Choroid plexus epithelial cell (primary cell): ENCODE results near the gene BHLHE41.

Experiments used
- DNase-seq: peaks from one replicate; pipeline ENCODE4 v3.0.0-alpha.2; 2010; ENCODE audit warnings: low read depth
- H3K4me3 ChIP-seq: 2 replicates; pipeline ENCODE4 v1.5.1; 2011; ENCODE audit warnings: low read depth, mild to moderate bottlenecking, control low read depth, low read length, moderate library complexity
- CTCF ChIP-seq: conservative IDR thresholded peaks from 2 replicates; pipeline ENCODE4 v1.5.1; 2011; ENCODE audit warnings: low read depth, mild to moderate bottlenecking, control low read depth, inconsistent platforms, low read length, moderate library complexity

BHLHE41 gene

GRCh38 chr12:26096036-26096435, 28.8 kb downstream of the BHLHE41 start:
- DNase-seq = no peak
- TF ChIP-seq CTCF = no peak
- H3K4me3 ChIP-seq = no peak overlapping the region

- H3K4me3 ChIP-seq = no peak overlapping the region
- no peak for TF ChIP-seq CTCF
- no peak for DNase-seq
Observed at GRCh38 chr12:26095186-26095585, 29.7 kb downstream of the BHLHE41 start.

GRCh38 chr12:26092346-26093105, 32.3 kb downstream of the BHLHE41 start:
- H3K4me3 ChIP-seq = no peak overlapping the region
- peak; percentile 83 for DNase-seq
- no peak for TF ChIP-seq CTCF

GRCh38 chr12:26091822-26092221, 33.0 kb downstream of the BHLHE41 start:
- peak; percentile 55 for DNase-seq
- H3K4me3 ChIP-seq = no peak overlapping the region
- peak; percentile 69 for TF ChIP-seq CTCF

- no peak for TF ChIP-seq CTCF
- peak; percentile 46 for DNase-seq
- no peak overlapping the region for H3K4me3 ChIP-seq
Observed at GRCh38 chr12:26090836-26091510, 33.9 kb downstream of the BHLHE41 start.

- peak; percentile 35 for DNase-seq
- TF ChIP-seq CTCF = no peak
- H3K4me3 ChIP-seq = no peak overlapping the region
Observed at GRCh38 chr12:26088998-26089397, 35.8 kb downstream of the BHLHE41 start.
